B cell (primary cell): ENCODE data around the gene PLXNB2. TPM values are rescaled to one million over a fixed set of nuclear protein-coding genes. Genes with fewer than 3 reads are reported as not detected.

Experiments
- ATAC-seq: fragments of 200-7000 bp; cut with Tn5 transposase; one replicate; pipeline ENCODE4 v1.10.0; 2021; ENCODE audit warnings: low read depth, mild to moderate bottlenecking, moderate number of reproducible peaks, moderate library complexity
- CTCF ChIA-PET: fragments of 350-600 bp; sonication (Branson Sonifier 250); formaldehyde crosslinking; loops from one replicate; lab custom pipeline; 2021; ENCODE audit warnings: antibody characterized with exemption, inconsistent platforms; lab: Charles Lee
- POLR2A ChIA-PET: fragments of 350-600 bp; sonication (Branson Sonifier 250); formaldehyde crosslinking; loops from one replicate; lab custom pipeline; 2021; ENCODE audit warnings: antibody characterized with exemption; lab: Charles Lee
- DNase-seq: peaks from one replicate; pipeline ENCODE4 v3.0.0; 2013
- H2AFZ ChIP-seq: 2 replicates; pipeline ENCODE4 v1.6.1; 2012; ENCODE audit warnings: mild to moderate bottlenecking, low read depth, low read length; ENCODE audit not compliant: insufficient read depth, poor library complexity, severe bottlenecking
- H3K27ac ChIP-seq, 2 donors: 1 replicate in 1 of 2; 2 replicates in 1 of 2; pipeline ENCODE4 v1.5.1; 2012 to 2013; ENCODE audit warnings: low read length in 2 of 2, mild to moderate bottlenecking in 2 of 2, moderate library complexity in 1 of 2
- H3K27me3 ChIP-seq, 4 experiments: fragments of 200-600 bp in 1 of 4; sonication (generic) in 1 of 4; replicated peaks in 1 of 4; 1 replicate in 2 of 4; 2 replicates in 2 of 4; pipeline versions ENCODE4 v1.6.1 to v1.7.0; 2013 to 2016; ENCODE audit warnings: low read length in 3 of 4, mild to moderate bottlenecking in 2 of 4, mixed read lengths in 1 of 4, moderate library complexity in 1 of 4; ENCODE audit not compliant: insufficient read depth in 4 of 4, control insufficient read depth in 3 of 4; ENCODE audit errors: control extremely low read depth in 1 of 4
- H3K36me3 ChIP-seq, 2 experiments: replicated peaks in 1 of 2; 1 replicate in 1 of 2; 2 replicates in 1 of 2; pipeline versions ENCODE4 v1.6.1 to v1.7.1; 2013; ENCODE audit warnings: low read length in 1 of 2; ENCODE audit not compliant: insufficient read depth in 2 of 2, control insufficient read depth in 1 of 2; ENCODE audit errors: control extremely low read depth in 1 of 2, extremely low read depth in 1 of 2
- H3K4me1 ChIP-seq, 2 donors: fragments of 200-600 bp in 1 of 2; sonication (generic) in 1 of 2; 1 replicate in 1 of 2; 2 replicates in 1 of 2; pipeline versions ENCODE4 v1.5.1 to v1.6.1; 2013 to 2017; ENCODE audit warnings: low read length in 2 of 2; ENCODE audit not compliant: control insufficient read depth in 2 of 2, insufficient read depth in 2 of 2
- H3K4me2 ChIP-seq: replicated peaks from 2 replicates; pipeline ENCODE3; 2012; ENCODE audit warnings: mild to moderate bottlenecking, low read depth, low read length; ENCODE audit not compliant: poor library complexity, severe bottlenecking
- H3K4me3 ChIP-seq, 5 experiments: fragments of 200-600 bp in 1 of 5; sonication (generic) in 1 of 5; 1 replicate in 3 of 5; 2 replicates in 2 of 5; pipeline versions ENCODE4 v1.5.1 to v1.7.0; 2011 to 2016; ENCODE audit warnings: low read length in 4 of 5, mild to moderate bottlenecking in 4 of 5, low read depth in 2 of 5, control low read depth in 1 of 5, moderate library complexity in 1 of 5; ENCODE audit not compliant: insufficient read depth in 1 of 5; ENCODE audit errors: control extremely low read depth in 1 of 5, extremely low read depth in 1 of 5
- H3K79me2 ChIP-seq: fragments of 200-600 bp; sonication (generic); one replicate; pipeline ENCODE4 v1.6.0; 2016; ENCODE audit warnings: low read length; ENCODE audit not compliant: control insufficient read depth, insufficient read depth
- H3K9ac ChIP-seq: fragments of 200-600 bp; sonication (generic); 2 replicates; pipeline ENCODE4 v1.6.1; 2017; ENCODE audit warnings: mild to moderate bottlenecking, low read length, moderate library complexity
- H3K9me3 ChIP-seq, 3 donors: one replicate each; pipeline versions ENCODE4 v1.6.1 to v1.7.1; 2013; ENCODE audit warnings: low read length in 2 of 3; ENCODE audit not compliant: control insufficient read depth in 2 of 3, insufficient read depth in 1 of 3; ENCODE audit errors: control extremely low read depth in 1 of 3
- H4K20me1 ChIP-seq: 2 replicates; pipeline ENCODE4 v1.6.0; 2012; ENCODE audit warnings: mild to moderate bottlenecking, low read length; ENCODE audit not compliant: insufficient read depth, control insufficient read depth, poor library complexity, severe bottlenecking
- H3K27ac Mint-ChIP-seq: one replicate; pipeline ENCODE4 v1.8.0; 2021; ENCODE audit warnings: mixed read lengths
- H3K27me3 Mint-ChIP-seq: one replicate; pipeline ENCODE4 v1.8.0; 2021; ENCODE audit warnings: mixed read lengths
- H3K4me1 Mint-ChIP-seq: one replicate; pipeline ENCODE4 v1.8.0; 2021; ENCODE audit warnings: mixed read lengths
- H3K4me3 Mint-ChIP-seq: one replicate; pipeline ENCODE4 v1.8.0; 2021; ENCODE audit warnings: mixed read lengths
- H3K9me3 Mint-ChIP-seq: one replicate; pipeline ENCODE4 v1.8.0; 2022; ENCODE audit warnings: mixed read lengths; ENCODE audit not compliant: insufficient read depth
- CTCF ChIP-seq: fragments of 200-600 bp; IDR thresholded peaks from one replicate; pipeline ENCODE4 v1.8.0; 2022; ENCODE audit warnings: antibody characterized with exemption, mild to moderate bottlenecking
- EZH2 ChIP-seq: IDR thresholded peaks from 2 replicates; pipeline ENCODE4 v1.6.1; 2012; ENCODE audit warnings: borderline replicate concordance, low read depth, mild to moderate bottlenecking, moderate library complexity, low read length; ENCODE audit not compliant: insufficient read depth, poor library complexity, severe bottlenecking
- WGBS: methylation state at CpG from one replicate; pipeline ENCODE4 v1.1.5; 2013; ENCODE audit warnings: missing lambda C conversion rate; ENCODE audit not compliant: insufficient coverage; 5-methylcytosine and 5-hydroxymethylcytosine counted together
- intact Hi-C: fragments of 100-400 bp; cut with micrococcal nuclease; formaldehyde crosslinking; loops from one replicate; pipeline ENCODE4 v1.10.0; 2022
- polyA plus RNA-seq: library from polyadenylated mRNA; depleted of rRNA; stranded (reverse); fragments of >200 nt; gene quantifications from 2 replicates; pipeline ENCODE4 v1.2.3, GENCODE V29; 2012
- total RNA-seq, 2 donors: library from RNA; stranded (reverse); fragments of 120-200 nt in 1 of 2; gene quantifications; 1 replicate in 1 of 2; 2 replicates in 1 of 2; pipeline versions ENCODE4 v1.2.3 to v1.2.4, GENCODE V29; 2013 to 2022

PLXNB2 gene
- total and polyA plus RNA-seq, 2 donors (not counting 1 experiment from before 2014, with no cell fraction given), result 5.2 to 31.4 TPM

GRCh38 chr22:50287731-50288130, 19.7 kb downstream of the PLXNB2 start:
- peaks cover 12% of the 10 kb centered on the region for H4K20me1 ChIP-seq
- Mint-ChIP-seq H3K4me3 (no peak overlapping the region), H3K27me3 (peaks cover 8% of the 10 kb centered on the region), H3K4me1 (peaks cover 17% of the 10 kb centered on the region), H3K27ac (no peak overlapping the region), H3K9me3 (no peaks in the 10 kb centered on the region)
- no peak overlapping the region for H3K27ac ChIP-seq
- DNase-seq (no peak), ATAC-seq (no peak)
- WGBS, result 96% methylated on average over 31 of the region's 31 CpGs
- no peaks in the 10 kb centered on the region for H3K79me2 ChIP-seq
- intact Hi-C loops, result no loop called here
- H3K4me3 ChIP-seq, result no peak overlapping the region
- ChIA-PET CTCF (interaction anchor here (1.0 kb wide), 2 partner anchors 38 to 40 kb away, joined by 3 to 4 read pairs; no protein-coding TSS in a partner anchor), POLR2A (no interaction called here)
- H3K9ac ChIP-seq, result no peak overlapping the region
- H3K4me1 ChIP-seq, result peaks cover 19 to 25% of the 10 kb centered on the region in 2 donors
- no peak overlapping the region for H3K4me2 ChIP-seq
- TF ChIP-seq CTCF (no peak), EZH2 (no peak)
- H3K9me3 ChIP-seq, result peaks cover 0 to 8% (median 0%) of the 10 kb centered on the region in 3 donors
- peaks cover 0 to 20% (median 9%) of the 10 kb centered on the region in 4 experiments for H3K27me3 ChIP-seq
- H3K36me3 ChIP-seq, result no peaks in the 10 kb centered on the region
- no peak overlapping the region for H2AFZ ChIP-seq

- Mint-ChIP-seq H3K27me3 (peaks cover 2% of the 10 kb centered on the region), H3K27ac (no peak overlapping the region), H3K4me3 (no peak overlapping the region), H3K9me3 (no peaks in the 10 kb centered on the region), H3K4me1 (peaks cover 7% of the 10 kb centered on the region)
- H3K9ac ChIP-seq, result no peak overlapping the region
- H3K79me2 ChIP-seq, result no peaks in the 10 kb centered on the region
- peaks cover 0 to 16% (median 7%) of the 10 kb centered on the region in 4 experiments for H3K27me3 ChIP-seq
- ChIA-PET CTCF (interaction anchor here (1.0 kb wide), 1 partner anchor 39 kb away, joined by 3 read pairs; no protein-coding TSS in a partner anchor), POLR2A (no interaction called here)
- no peak overlapping the region for H3K27ac ChIP-seq
- peaks cover 4% of the 10 kb centered on the region for H4K20me1 ChIP-seq
- H3K9me3 ChIP-seq, result peaks cover 0 to 7% (median 0%) of the 10 kb centered on the region in 3 donors
- TF ChIP-seq CTCF (no peak), EZH2 (no peak)
- H2AFZ ChIP-seq, result no peak overlapping the region
- H3K4me1 ChIP-seq, result peaks cover 10 to 15% of the 10 kb centered on the region in 2 donors
- no peak overlapping the region for H3K4me3 ChIP-seq
- no peak overlapping the region for H3K4me2 ChIP-seq
- no peaks in the 10 kb centered on the region for H3K36me3 ChIP-seq
- intact Hi-C loops, result no loop called here
- ATAC-seq (no peak), DNase-seq (no peak)
- WGBS, result 97% methylated on average over 38 of the region's 40 CpGs
Measured at GRCh38 chr22:50286701-50287318, 20.6 kb downstream of the PLXNB2 start.
